Stimulated activated CD4-positive, alpha-beta T cell treated with anti-CD3 and anti-CD28 coated beads, TNF-alpha, amount 100 ng/mL, for 24 hours (primary cell): ENCODE measurements around the gene AFTPH.

Experiments
- DNase-seq, 3 experiments: peaks; one replicate each; pipeline ENCODE4 v3.0.0-alpha.2; 2020; ENCODE audit warnings: low read depth in 3 of 3

The AFTPH gene

GRCh38 chr2:64591188-64591587 lies 67.1 kb downstream of the AFTPH start:
- no peak for DNase-seq

GRCh38 chr2:64593035-64593655 lies 69.0 kb downstream of the AFTPH start:
- DNase-seq = no peak

- DNase-seq = no peak
Observed at GRCh38 chr2:64594226-64594989, 70.3 kb downstream of the AFTPH start.

- no peak for DNase-seq
Observed at GRCh38 chr2:64595397-64596176, 71.5 kb downstream of the AFTPH start.

GRCh38 chr2:64598226-64598625 lies 74.1 kb downstream of the AFTPH start:
- no peak for DNase-seq

- DNase-seq = no peak
Observed at GRCh38 chr2:64599469-64599868, 75.3 kb downstream of the AFTPH start.

- DNase-seq = no peak
Observed at GRCh38 chr2:64601034-64601754, 77.1 kb downstream of the AFTPH start.

GRCh38 chr2:64601785-64602391 lies 77.8 kb downstream of the AFTPH start:
- DNase-seq = no peak

- DNase-seq = no peak
Observed at GRCh38 chr2:64602436-64602835, 78.3 kb downstream of the AFTPH start.

- DNase-seq = no peak
Observed at GRCh38 chr2:64604155-64604554, 80.0 kb downstream of the AFTPH start.

GRCh38 chr2:64605026-64605471 lies 80.9 kb downstream of the AFTPH start:
- no peak for DNase-seq

- DNase-seq = no peak
Observed at GRCh38 chr2:64605991-64606478, 81.9 kb downstream of the AFTPH start.

GRCh38 chr2:64606479-64607363 lies 82.6 kb downstream of the AFTPH start:
- peak; percentile 55 to 87 (median 69) for DNase-seq

GRCh38 chr2:64607381-64608304 lies 83.5 kb downstream of the AFTPH start:
- no peak for DNase-seq

- DNase-seq = no peak
Observed at GRCh38 chr2:64608867-64609226, 84.7 kb downstream of the AFTPH start.

- DNase-seq = peak in 2 of 3 experiments; percentile 31 to 61
Observed at GRCh38 chr2:64609227-64609941, 85.3 kb downstream of the AFTPH start.

GRCh38 chr2:64609942-64610281 lies 85.8 kb downstream of the AFTPH start:
- no peak for DNase-seq

- no peak for DNase-seq
Observed at GRCh38 chr2:64610316-64610855, 86.3 kb downstream of the AFTPH start.
